ENCODE results near the gene TMEM151A. TPM values are rescaled to one million over a fixed set of nuclear protein-coding genes. Genes with fewer than 3 reads are reported as not detected.
A peak's percentile ranks its signal among the peaks of the same experiment; 100 is the strongest.
"Not testable (repeated sequence)": the region's sequence is repeated elsewhere in the genome, so short reads cannot be mapped to it uniquely, and the experiment has no call there.

TMEM151A gene
- total RNA-seq, 1 donor from 2014 or later, result not detected

- no peak for DNase-seq (ENCODE audit: low read depth in 2 of 2)
Measured at GRCh38 chr11:66309475-66309874, 17.8 kb downstream of the TMEM151A start.

- no peak for DNase-seq (ENCODE audit: low read depth in 2 of 2)
Measured at GRCh38 chr11:66310324-66310723, 18.6 kb downstream of the TMEM151A start.

- not testable (repeated sequence) for DNase-seq (ENCODE audit: low read depth in 2 of 2)
Measured at GRCh38 chr11:66310803-66311440, 19.2 kb downstream of the TMEM151A start.

- no peak for DNase-seq (ENCODE audit: low read depth in 2 of 2)
Measured at GRCh38 chr11:66311470-66311964, 19.8 kb downstream of the TMEM151A start.

GRCh38 chr11:66311965-66312548 is 20.4 kb downstream of the TMEM151A start:
- peak; percentile 94 to 95 for DNase-seq (ENCODE audit: low read depth in 2 of 2)

- DNase-seq (ENCODE audit: low read depth in 2 of 2), result peak; percentile 95 to 98
Measured at GRCh38 chr11:66312549-66313320, 21.0 kb downstream of the TMEM151A start.

GRCh38 chr11:66313321-66314185 is 21.9 kb downstream of the TMEM151A start:
- no peak for DNase-seq (ENCODE audit: low read depth in 2 of 2)

- DNase-seq (ENCODE audit: low read depth in 2 of 2), result no peak
Measured at GRCh38 chr11:66314186-66314501, 22.4 kb downstream of the TMEM151A start.

- DNase-seq (ENCODE audit: low read depth in 2 of 2), result no peak
Measured at GRCh38 chr11:66314561-66315497, 23.1 kb downstream of the TMEM151A start.

- no peak for DNase-seq (ENCODE audit: low read depth in 2 of 2)
Measured at GRCh38 chr11:66315498-66315885, 23.8 kb downstream of the TMEM151A start.

- no peak for DNase-seq (ENCODE audit: low read depth in 2 of 2)
Measured at GRCh38 chr11:66315921-66316811, 24.5 kb downstream of the TMEM151A start.

- DNase-seq (ENCODE audit: low read depth in 2 of 2), result peak; percentile 23 to 30
Measured at GRCh38 chr11:66316849-66317251, 25.2 kb downstream of the TMEM151A start, which contains the start of gene CD248. Gene CD248, minus strand, starts transcription at chr11:66317044. Its CDS starts 17 bp downstream, at chr11:66317027.

GRCh38 chr11:66317322-66317722 is 25.6 kb downstream of the TMEM151A start:
- peak in 1 of 2 donors; percentile 22 for DNase-seq (ENCODE audit: low read depth in 2 of 2)

- DNase-seq (ENCODE audit: low read depth in 2 of 2), result no peak
Measured at GRCh38 chr11:66317723-66318599, 26.3 kb downstream of the TMEM151A start.

- DNase-seq (ENCODE audit: low read depth in 2 of 2), result no peak
Measured at GRCh38 chr11:66318600-66318970, 26.9 kb downstream of the TMEM151A start.

- DNase-seq (ENCODE audit: low read depth in 2 of 2), result not testable (repeated sequence)
Measured at GRCh38 chr11:66320289-66320688, 28.6 kb downstream of the TMEM151A start.

- DNase-seq (ENCODE audit: low read depth in 2 of 2), result not testable (repeated sequence)
Measured at GRCh38 chr11:66320748-66321147, 29.1 kb downstream of the TMEM151A start.

- no peak for DNase-seq (ENCODE audit: low read depth in 2 of 2)
Measured at GRCh38 chr11:66321606-66322005, 29.9 kb downstream of the TMEM151A start.
